ENCODE data around the gene DGCR6L. TPM values are rescaled to one million over a fixed set of nuclear protein-coding genes. Genes with fewer than 3 reads are reported as not detected.

The DGCR6L gene
- total and polyA plus RNA-seq, 10 of the 15 experiments (the other 5 are each of a cell fraction or from before 2014, with no cell fraction given): 1.6 to 62.8 (median 22.6) TPM

DNA sequence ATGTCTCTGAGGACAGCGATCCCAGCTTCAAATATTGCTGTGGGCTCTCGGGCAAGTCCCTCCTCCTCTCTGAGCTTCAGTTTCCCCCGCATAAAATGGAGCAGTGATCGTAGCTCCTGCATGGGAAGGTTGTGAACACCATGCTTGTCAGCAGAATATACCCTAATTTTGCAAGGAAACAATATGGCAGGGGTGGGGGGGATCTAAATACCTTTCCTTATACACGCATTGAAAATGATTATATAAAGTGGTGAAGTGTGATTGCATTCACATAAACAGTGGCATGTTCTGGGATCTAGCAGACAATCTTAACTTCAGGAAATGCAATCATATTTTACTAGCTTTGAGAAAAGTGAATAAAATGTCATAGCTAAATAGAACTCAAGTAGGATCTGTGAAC, 27.8 kb downstream of the DGCR6L start (continued):
- no peak for TF ChIP-seq HDAC6 (IDR thresholded peaks at IDR 0.05; ENCODE audit: unreplicated experiment)
- no peak for TF ChIP-seq FOXK2 (IDR thresholded peaks at IDR 0.05)
- no peak for TF ChIP-seq HCFC1 (IDR thresholded peaks at IDR 0.05; ENCODE audit: low read length)
- no peak for TF ChIP-seq EP300 (IDR thresholded peaks at IDR 0.05; ENCODE audit: borderline replicate concordance in 1 of 2, control insufficient read depth in 1 of 2, low read depth in 2 of 2, low read length in 2 of 2)

DNA sequence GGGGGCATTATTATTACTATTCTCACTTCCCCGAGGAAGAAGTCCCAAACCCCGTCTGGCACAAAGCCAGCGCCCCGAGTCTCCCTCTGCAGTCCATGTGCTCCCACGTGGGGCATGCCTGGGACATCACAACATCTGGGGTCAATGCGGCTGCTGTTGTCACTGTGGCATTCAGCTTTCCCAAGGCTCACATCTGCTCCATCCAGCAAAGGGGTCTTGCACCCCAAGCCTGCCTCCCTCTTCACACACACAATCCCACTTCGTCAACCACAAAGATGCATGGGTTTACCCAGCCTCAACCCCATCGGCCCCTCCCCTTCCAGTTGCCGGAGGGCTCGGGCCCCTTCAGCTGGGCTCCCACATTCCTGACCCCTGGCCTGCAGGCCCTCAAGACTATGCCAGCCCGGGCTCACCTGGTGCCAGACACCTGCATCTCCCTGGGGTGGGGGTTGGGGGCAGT, 28.2 kb downstream of the DGCR6L start:
- RAD21 ChIA-PET (ENCODE audit: unreplicated experiment): no interaction called here
- no TSS peak for BruUV-seq (replicated peaks)
- WGBS (ENCODE audit: insufficient coverage, insufficient replicate concordance, low lambda C conversion rate, missing lambda C conversion rate): 28% methylated on average over 11 of the region's 11 CpGs

More for the DNA sequence above, 28.2 kb downstream of the DGCR6L start:
- DNase-seq (ENCODE audit: low read depth, low spot score) (no peak), ATAC-seq (no peak), FAIRE-seq (no peak)
- no peak overlapping the region for H3K27ac ChIP-seq (ENCODE audit: control insufficient read depth, insufficient read depth)
- no peaks in the 10 kb centered on the region for H3K4me1 ChIP-seq (ENCODE audit: control insufficient read depth, insufficient read depth, low read length)
- H3K4me2 ChIP-seq (ENCODE audit: control insufficient read depth, insufficient read depth): no peak overlapping the region
- no peak overlapping the region for H2AFZ ChIP-seq (ENCODE audit: control insufficient read depth, low read depth, low read length)
- no peaks in the 10 kb centered on the region for H3K79me2 ChIP-seq (ENCODE audit: control insufficient read depth, insufficient read depth, low read length)
- H3K9ac ChIP-seq (ENCODE audit: control insufficient read depth, insufficient read depth, low read length): no peak overlapping the region
- H3K36me3 ChIP-seq (ENCODE audit: control insufficient read depth in 2 of 2, insufficient read depth in 2 of 2, low read length in 1 of 2): no peaks in the 10 kb centered on the region
- H3K4me3 ChIP-seq: no peak overlapping the region
- intact Hi-C loops (cut with micrococcal nuclease; ENCODE audit: unreplicated experiment): no loop called here
- H4K20me1 ChIP-seq (ENCODE audit: control insufficient read depth, insufficient read depth): no peaks in the 10 kb centered on the region
- no peaks in the 10 kb centered on the region; a peak in 2 of 4 replicates for H3K27me3 ChIP-seq (replicated peaks in 1 of 2; ENCODE audit: control insufficient read depth in 2 of 2, insufficient read depth in 2 of 2, low read length in 1 of 2)
- in situ Hi-C loops (cut with MboI): loop anchor here (10.0 kb wide), 1 partner anchor 137 kb away; the partner anchor contains the start of gene CCDC188
- POLR2A ChIA-PET: no interaction called here
- SMC1A ChIA-PET (ENCODE audit: uncharacterized antibody, unreplicated experiment): interaction anchor here (0.5 kb wide), 1 partner anchor 254 kb away, joined by 4 read pairs; no protein-coding TSS in a partner anchor
- CTCF ChIA-PET: interaction anchor here (1.2 kb wide), 1 partner anchor 165 kb away, joined by 3 read pairs; no protein-coding TSS in a partner anchor
- TF ChIP-seq, protein P1, sequence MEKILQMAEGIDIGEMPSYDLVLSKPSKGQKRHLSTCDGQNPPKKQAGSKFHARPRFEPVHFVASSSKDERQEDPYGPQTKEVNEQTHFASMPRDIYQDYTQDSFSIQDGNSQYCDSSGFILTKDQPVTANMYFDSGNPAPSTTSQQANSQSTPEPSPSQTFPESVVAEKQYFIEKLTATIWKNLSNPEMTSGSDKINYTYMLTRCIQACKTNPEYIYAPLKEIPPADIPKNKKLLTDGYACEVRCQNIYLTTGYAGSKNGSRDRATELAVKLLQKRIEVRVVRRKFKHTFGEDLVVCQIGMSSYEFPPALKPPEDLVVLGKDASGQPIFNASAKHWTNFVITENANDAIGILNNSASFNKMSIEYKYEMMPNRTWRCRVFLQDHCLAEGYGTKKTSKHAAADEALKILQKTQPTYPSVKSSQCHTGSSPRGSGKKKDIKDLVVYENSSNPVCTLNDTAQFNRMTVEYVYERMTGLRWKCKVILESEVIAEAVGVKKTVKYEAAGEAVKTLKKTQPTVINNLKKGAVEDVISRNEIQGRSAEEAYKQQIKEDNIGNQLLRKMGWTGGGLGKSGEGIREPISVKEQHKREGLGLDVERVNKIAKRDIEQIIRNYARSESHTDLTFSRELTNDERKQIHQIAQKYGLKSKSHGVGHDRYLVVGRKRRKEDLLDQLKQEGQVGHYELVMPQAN (conservative IDR thresholded peaks at IDR 0.05): no peak
- TF ChIP-seq, protein P2, sequence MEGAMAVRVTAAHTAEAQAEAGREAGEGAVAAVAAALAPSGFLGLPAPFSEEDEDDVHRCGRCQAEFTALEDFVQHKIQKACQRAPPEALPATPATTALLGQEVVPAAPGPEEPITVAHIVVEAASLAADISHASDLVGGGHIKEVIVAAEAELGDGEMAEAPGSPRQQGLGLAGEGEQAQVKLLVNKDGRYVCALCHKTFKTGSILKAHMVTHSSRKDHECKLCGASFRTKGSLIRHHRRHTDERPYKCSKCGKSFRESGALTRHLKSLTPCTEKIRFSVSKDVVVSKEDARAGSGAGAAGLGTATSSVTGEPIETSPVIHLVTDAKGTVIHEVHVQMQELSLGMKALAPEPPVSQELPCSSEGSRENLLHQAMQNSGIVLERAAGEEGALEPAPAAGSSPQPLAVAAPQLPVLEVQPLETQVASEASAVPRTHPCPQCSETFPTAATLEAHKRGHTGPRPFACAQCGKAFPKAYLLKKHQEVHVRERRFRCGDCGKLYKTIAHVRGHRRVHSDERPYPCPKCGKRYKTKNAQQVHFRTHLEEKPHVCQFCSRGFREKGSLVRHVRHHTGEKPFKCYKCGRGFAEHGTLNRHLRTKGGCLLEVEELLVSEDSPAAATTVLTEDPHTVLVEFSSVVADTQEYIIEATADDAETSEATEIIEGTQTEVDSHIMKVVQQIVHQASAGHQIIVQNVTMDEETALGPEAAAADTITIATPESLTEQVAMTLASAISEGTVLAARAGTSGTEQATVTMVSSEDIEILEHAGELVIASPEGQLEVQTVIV (IDR thresholded peaks at IDR 0.05; ENCODE audit: borderline replicate concordance, partially characterized antibody): no peak
- TF ChIP-seq TBL1XR1 (IDR thresholded peaks at IDR 0.05; ENCODE audit: low read depth, low read length) (no peak), NFYA (IDR thresholded peaks at IDR 0.05; ENCODE audit: borderline replicate concordance, low read depth, low read length) (no peak)
- TF ChIP-seq, protein P3, sequence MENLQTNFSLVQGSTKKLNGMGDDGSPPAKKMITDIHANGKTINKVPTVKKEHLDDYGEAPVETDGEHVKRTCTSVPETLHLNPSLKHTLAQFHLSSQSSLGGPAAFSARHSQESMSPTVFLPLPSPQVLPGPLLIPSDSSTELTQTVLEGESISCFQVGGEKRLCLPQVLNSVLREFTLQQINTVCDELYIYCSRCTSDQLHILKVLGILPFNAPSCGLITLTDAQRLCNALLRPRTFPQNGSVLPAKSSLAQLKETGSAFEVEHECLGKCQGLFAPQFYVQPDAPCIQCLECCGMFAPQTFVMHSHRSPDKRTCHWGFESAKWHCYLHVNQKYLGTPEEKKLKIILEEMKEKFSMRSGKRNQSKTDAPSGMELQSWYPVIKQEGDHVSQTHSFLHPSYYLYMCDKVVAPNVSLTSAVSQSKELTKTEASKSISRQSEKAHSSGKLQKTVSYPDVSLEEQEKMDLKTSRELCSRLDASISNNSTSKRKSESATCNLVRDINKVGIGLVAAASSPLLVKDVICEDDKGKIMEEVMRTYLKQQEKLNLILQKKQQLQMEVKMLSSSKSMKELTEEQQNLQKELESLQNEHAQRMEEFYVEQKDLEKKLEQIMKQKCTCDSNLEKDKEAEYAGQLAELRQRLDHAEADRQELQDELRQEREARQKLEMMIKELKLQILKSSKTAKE (IDR thresholded peaks at IDR 0.05; ENCODE audit: low read depth, poor library complexity, severe bottlenecking): no peak
- no peaks in the 10 kb centered on the region for H3K9me3 ChIP-seq (replicated peaks; ENCODE audit: control insufficient read depth, insufficient read depth, low read length)

Data from GM12878 (cell line).